ENCODE measurements around the gene DDX39A. TPM values are rescaled to one million over a fixed set of nuclear protein-coding genes. Genes with fewer than 3 reads are reported as not detected.
A peak's percentile ranks its signal among the peaks of the same experiment; 100 is the strongest.

The DDX39A gene
- total RNA-seq, 1 donor, result 60.6 TPM

- TF ChIP-seq, protein P1, sequence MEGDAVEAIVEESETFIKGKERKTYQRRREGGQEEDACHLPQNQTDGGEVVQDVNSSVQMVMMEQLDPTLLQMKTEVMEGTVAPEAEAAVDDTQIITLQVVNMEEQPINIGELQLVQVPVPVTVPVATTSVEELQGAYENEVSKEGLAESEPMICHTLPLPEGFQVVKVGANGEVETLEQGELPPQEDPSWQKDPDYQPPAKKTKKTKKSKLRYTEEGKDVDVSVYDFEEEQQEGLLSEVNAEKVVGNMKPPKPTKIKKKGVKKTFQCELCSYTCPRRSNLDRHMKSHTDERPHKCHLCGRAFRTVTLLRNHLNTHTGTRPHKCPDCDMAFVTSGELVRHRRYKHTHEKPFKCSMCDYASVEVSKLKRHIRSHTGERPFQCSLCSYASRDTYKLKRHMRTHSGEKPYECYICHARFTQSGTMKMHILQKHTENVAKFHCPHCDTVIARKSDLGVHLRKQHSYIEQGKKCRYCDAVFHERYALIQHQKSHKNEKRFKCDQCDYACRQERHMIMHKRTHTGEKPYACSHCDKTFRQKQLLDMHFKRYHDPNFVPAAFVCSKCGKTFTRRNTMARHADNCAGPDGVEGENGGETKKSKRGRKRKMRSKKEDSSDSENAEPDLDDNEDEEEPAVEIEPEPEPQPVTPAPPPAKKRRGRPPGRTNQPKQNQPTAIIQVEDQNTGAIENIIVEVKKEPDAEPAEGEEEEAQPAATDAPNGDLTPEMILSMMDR (IDR thresholded peaks at IDR 0.05; ENCODE audit: insufficient read depth, low read length), result no peak
- no peak for DNase-seq (ENCODE audit: low read depth)
- H3K4me3 ChIP-seq (ENCODE audit: low read depth, low read length), result no peak overlapping the region
Observed at GRCh38 chr19:14394167-14394566, 25.0 kb downstream of the DDX39A start.

- H3K4me3 ChIP-seq (ENCODE audit: low read depth, low read length), result no peak overlapping the region
- TF ChIP-seq, protein P1 (IDR thresholded peaks at IDR 0.05; ENCODE audit: insufficient read depth, low read length), result no peak
- no peak for DNase-seq (ENCODE audit: low read depth)
Observed at GRCh38 chr19:14393329-14393728, 25.8 kb downstream of the DDX39A start.

DNA sequence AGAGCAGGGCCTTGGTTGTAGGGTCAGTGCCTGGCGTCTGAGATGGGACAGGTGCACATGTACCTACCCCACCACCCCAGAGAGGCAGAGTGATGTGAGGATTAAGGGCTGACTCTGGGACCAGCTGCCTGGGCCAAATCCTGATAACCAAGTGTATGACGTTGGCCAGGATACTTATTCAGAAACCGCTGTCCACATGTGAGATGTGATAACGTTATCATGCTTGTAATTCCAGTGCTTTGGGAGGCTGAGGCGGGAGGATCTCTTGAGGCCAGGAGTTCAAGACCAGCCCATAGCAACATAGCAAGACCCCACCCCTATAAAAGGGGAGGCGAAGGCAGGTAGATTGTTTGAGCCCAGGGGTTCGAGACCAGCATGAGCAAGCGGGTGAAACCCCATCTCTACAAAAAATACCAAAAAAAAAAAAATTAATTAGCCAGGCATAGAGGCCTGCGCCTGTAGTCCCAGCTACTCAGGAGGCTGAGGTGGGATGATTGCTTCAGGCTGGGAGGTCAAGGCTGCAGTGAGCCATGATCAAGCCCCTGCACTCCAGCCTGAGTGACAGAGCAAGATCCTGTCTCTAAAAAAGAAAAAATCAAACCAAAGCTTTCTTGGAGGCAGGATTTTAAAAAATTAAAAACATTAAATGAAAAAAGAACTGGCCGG lies 27.9 kb downstream of the DDX39A start:
- TF ChIP-seq, protein P1 (IDR thresholded peaks at IDR 0.05; ENCODE audit: insufficient read depth, low read length), result no peak
- H3K4me3 ChIP-seq (ENCODE audit: low read depth, low read length), result no peak overlapping the region
- no peak for DNase-seq (ENCODE audit: low read depth)

DNA sequence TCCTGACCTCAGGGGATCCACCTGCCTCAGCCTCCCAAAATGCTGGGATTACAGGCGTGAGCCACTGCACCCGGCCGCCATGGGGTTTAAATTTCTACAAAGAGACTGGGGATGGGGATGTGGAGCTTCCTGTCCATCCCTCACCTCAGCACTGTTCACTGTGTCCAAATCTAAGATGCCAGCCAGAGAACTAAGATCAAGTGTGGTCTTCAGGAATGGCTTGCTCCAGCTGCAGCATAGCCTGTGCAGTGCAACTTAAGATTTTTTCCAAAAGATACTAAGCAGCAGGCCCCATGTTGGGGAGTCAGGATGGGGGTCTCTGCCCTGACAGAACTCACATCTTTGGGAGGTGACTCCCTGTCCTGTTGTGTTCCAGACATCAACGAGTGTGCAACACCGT lies 28.6 kb downstream of the DDX39A start:
- no peak overlapping the region for H3K4me3 ChIP-seq (ENCODE audit: low read depth, low read length)
- TF ChIP-seq, protein P1 (IDR thresholded peaks at IDR 0.05; ENCODE audit: insufficient read depth, low read length), result no peak
- DNase-seq (ENCODE audit: low read depth), result no peak

GRCh38 chr19:14385492-14385891 lies 33.6 kb downstream of the DDX39A start:
- no peak for DNase-seq (ENCODE audit: low read depth)
- TF ChIP-seq, protein P1 (IDR thresholded peaks at IDR 0.05; ENCODE audit: insufficient read depth, low read length), result no peak
- H3K4me3 ChIP-seq (ENCODE audit: low read depth, low read length), result no peak overlapping the region

GRCh38 chr19:14383661-14384555 lies 35.2 kb downstream of the DDX39A start:
- peak overlapping the region; percentile 44 for H3K4me3 ChIP-seq (ENCODE audit: low read depth, low read length)
- DNase-seq (ENCODE audit: low read depth), result peak; percentile 51
- TF ChIP-seq, protein P1 (IDR thresholded peaks at IDR 0.05; ENCODE audit: insufficient read depth, low read length), result no peak

Measured in fibroblast of the aortic adventitia (primary cell).